IMR-90 (cell line): ENCODE data around the gene FOXS1. TPM values are rescaled to one million over a fixed set of nuclear protein-coding genes. Genes with fewer than 3 reads are reported as not detected.

Source experiments
- ATAC-seq: fragments of 200-7000 bp; cut with Tn5 transposase; 2 replicates; pipeline ENCODE4 v1.9.1; 2020; ENCODE audit warnings: low read depth, mild to moderate bottlenecking, moderate library complexity
- BruUV-seq: library from RNA; stranded (reverse); fragments of 400-500 nt; replicated peaks from 2 replicates; lab custom pipeline; 2021; lab: Mats Ljungman, UMichigan
- CTCF ChIA-PET: fragments of 300-600 bp; formaldehyde crosslinking; extraction: SDS; loops from one replicate; lab custom pipeline; 2021; ENCODE audit warnings: antibody characterized with exemption; lab: Yijun Ruan, JAX
- POLR2A ChIA-PET: fragments of 300-600 bp; sonication (Branson Sonifier 250); formaldehyde crosslinking; loops from one replicate; lab custom pipeline; 2022; ENCODE audit warnings: antibody characterized with exemption; ENCODE audit not compliant: unreplicated experiment; lab: Charles Lee
- DNase-seq: peaks from one replicate; pipeline ENCODE4 v3.0.0; 2013
- H2AFZ ChIP-seq: replicated peaks from 2 replicates; pipeline ENCODE3; 2013; ENCODE audit warnings: low read length, mild to moderate bottlenecking; ENCODE audit not compliant: poor library complexity
- H2AK5ac ChIP-seq: 2 replicates; pipeline ENCODE4 v1.6.1; 2013; ENCODE audit warnings: low read depth, low read length, inconsistent platforms
- H2AK9ac ChIP-seq: replicated peaks from 2 replicates; pipeline ENCODE3; 2013; ENCODE audit warnings: mild to moderate bottlenecking, low read depth, low read length, moderate library complexity; ENCODE audit not compliant: poor library complexity
- H2BK120ac ChIP-seq: 2 replicates; pipeline ENCODE4 v1.6.1; 2013; ENCODE audit warnings: low read depth, low read length, inconsistent platforms
- H2BK15ac ChIP-seq: 3 replicates; pipeline ENCODE4 v1.6.1; 2013; ENCODE audit warnings: low read depth, low read length, inconsistent platforms
- H2BK20ac ChIP-seq: 2 replicates; pipeline ENCODE4 v1.6.1; 2013; ENCODE audit warnings: low read depth, mild to moderate bottlenecking, inconsistent platforms, low read length, moderate library complexity
- H2BK5ac ChIP-seq: 2 replicates; pipeline ENCODE4 v1.6.1; 2013; ENCODE audit warnings: mild to moderate bottlenecking, low read depth, low read length, inconsistent platforms; ENCODE audit not compliant: poor library complexity, severe bottlenecking
- H3K14ac ChIP-seq: replicated peaks from 2 replicates; pipeline ENCODE4 v1.6.1; 2013; ENCODE audit warnings: low read depth, low read length, inconsistent platforms
- H3K18ac ChIP-seq: 2 replicates; pipeline ENCODE4 v1.6.1; 2013; ENCODE audit warnings: low read depth, low read length, control low read depth
- H3K23ac ChIP-seq: 2 replicates; pipeline ENCODE4 v1.6.1; 2013; ENCODE audit warnings: low read depth, low read length, inconsistent platforms
- H3K27ac ChIP-seq: 2 replicates; pipeline ENCODE4 v1.5.1; 2013; ENCODE audit warnings: mild to moderate bottlenecking, control low read depth, low read length; ENCODE audit not compliant: insufficient read depth
- H3K27me3 ChIP-seq: 2 replicates; pipeline ENCODE4 v1.6.1; 2013; ENCODE audit warnings: low read length; ENCODE audit not compliant: control insufficient read depth, insufficient read depth
- H3K36me3 ChIP-seq: 2 replicates; pipeline ENCODE4 v1.6.1; 2013; ENCODE audit warnings: low read length, mixed read lengths; ENCODE audit not compliant: control insufficient read depth, insufficient read depth
- H3K4ac ChIP-seq: 2 replicates; pipeline ENCODE4 v1.6.1; 2013; ENCODE audit warnings: low read depth, low read length, inconsistent platforms
- H3K4me1 ChIP-seq: 2 replicates; pipeline ENCODE4 v1.6.1; 2013; ENCODE audit warnings: low read length, mixed read lengths; ENCODE audit not compliant: control insufficient read depth, insufficient read depth
- H3K4me2 ChIP-seq: 2 replicates; pipeline ENCODE4 v1.6.1; 2013; ENCODE audit warnings: low read depth, mild to moderate bottlenecking, control low read depth, low read length, moderate library complexity
- H3K4me3 ChIP-seq: 2 replicates; pipeline ENCODE4 v1.5.1; 2013; ENCODE audit warnings: low read depth, mild to moderate bottlenecking, control low read depth, low read length, moderate library complexity; ENCODE audit not compliant: insufficient read depth
- H3K56ac ChIP-seq: 2 replicates; pipeline ENCODE4 v1.6.1; 2013; ENCODE audit warnings: low read length, inconsistent platforms; ENCODE audit not compliant: insufficient read depth; ENCODE audit errors: extremely low read depth
- H3K79me1 ChIP-seq, 2 experiments: 2 replicates each; pipeline ENCODE4 v1.6.1; 2013; ENCODE audit warnings: low read length in 2 of 2, inconsistent platforms in 1 of 2, low read depth in 1 of 2
- H3K9ac ChIP-seq: 2 replicates; pipeline ENCODE4 v1.6.1; 2013; ENCODE audit warnings: low read depth, low read length, control low read depth
- H3K9me1 ChIP-seq: 2 replicates; pipeline ENCODE4 v1.6.1; 2013; ENCODE audit warnings: low read length, inconsistent platforms; ENCODE audit not compliant: insufficient read depth
- H3K9me3 ChIP-seq: 2 replicates; pipeline ENCODE4 v1.6.1; 2013; ENCODE audit warnings: low read length; ENCODE audit not compliant: control insufficient read depth, insufficient read depth
- H4K20me1 ChIP-seq: 2 replicates; pipeline ENCODE4 v1.6.1; 2013; ENCODE audit warnings: low read length, inconsistent platforms; ENCODE audit not compliant: insufficient read depth
- H4K5ac ChIP-seq: 2 replicates; pipeline ENCODE4 v1.6.1; 2013; ENCODE audit warnings: mild to moderate bottlenecking, low read depth, low read length, control low read depth
- H4K8ac ChIP-seq, 2 experiments: 2 replicates each; pipeline ENCODE4 v1.6.1; 2013; ENCODE audit warnings: low read depth in 2 of 2, low read length in 2 of 2, control low read depth in 1 of 2, inconsistent platforms in 1 of 2
- H4K91ac ChIP-seq: 2 replicates; pipeline ENCODE4 v1.6.1; 2013; ENCODE audit warnings: low read depth, low read length, inconsistent platforms; ENCODE audit not compliant: insufficient read depth
- BHLHE40 ChIP-seq: fragments of 150-350 bp; IDR thresholded peaks from 2 replicates; pipeline ENCODE4 v1.6.1; 2016; ENCODE audit warnings: mild to moderate bottlenecking, low read depth, low read length
- CEBPB ChIP-seq: IDR thresholded peaks from 2 replicates; pipeline ENCODE4 v1.6.1; 2012; ENCODE audit warnings: low read depth, low read length, improper control_type of control experiment
- FOS ChIP-seq: fragments of 150-350 bp; IDR thresholded peaks from 2 replicates; pipeline ENCODE4 v1.6.1; 2016; ENCODE audit warnings: low read depth, low read length
- MAFK ChIP-seq: IDR thresholded peaks from 2 replicates; pipeline ENCODE4 v1.6.1; 2012; ENCODE audit warnings: low read depth, low read length, improper control_type of control experiment
- MAZ ChIP-seq: IDR thresholded peaks from 2 replicates; pipeline ENCODE4 v1.6.1; 2012; ENCODE audit warnings: low read depth, mild to moderate bottlenecking, low read length, improper control_type of control experiment, moderate library complexity, borderline replicate concordance
- MXI1 ChIP-seq: IDR thresholded peaks from 2 replicates; pipeline ENCODE4 v1.6.1; 2012; ENCODE audit warnings: low read depth, mild to moderate bottlenecking, low read length, moderate library complexity, borderline replicate concordance
- NFE2L2 ChIP-seq: fragments of 150-350 bp; IDR thresholded peaks from 2 replicates; pipeline ENCODE4 v1.6.1; 2016; ENCODE audit warnings: low read depth, mild to moderate bottlenecking, low read length
- POLR2A ChIP-seq: IDR thresholded peaks from 2 replicates; pipeline ENCODE4 v1.6.1; 2012; ENCODE audit warnings: mild to moderate bottlenecking, low read depth, low read length
- RAD21 ChIP-seq: IDR thresholded peaks from 2 replicates; pipeline ENCODE4 v1.6.1; 2012; ENCODE audit warnings: low read length, improper control_type of control experiment
- RCOR1 ChIP-seq: IDR thresholded peaks from 2 replicates; pipeline ENCODE4 v1.6.1; 2012; ENCODE audit warnings: mild to moderate bottlenecking, low read length, improper control_type of control experiment; ENCODE audit not compliant: insufficient replicate concordance
- RFX5 ChIP-seq: IDR thresholded peaks from 2 replicates; pipeline ENCODE4 v1.8.0; 2012; ENCODE audit warnings: low read depth, mild to moderate bottlenecking, low read length, moderate library complexity
- SMC3 ChIP-seq: fragments of 150-350 bp; IDR thresholded peaks from 2 replicates; pipeline ENCODE4 v1.6.1; 2016; ENCODE audit warnings: low read depth, mild to moderate bottlenecking, antibody characterized with exemption, low read length, moderate library complexity
- WGBS, 2 experiments: methylation state at CpG; one replicate each; pipeline versions ENCODE4 v1.1.5 to v1.1.7; 2013; ENCODE audit warnings: missing lambda C conversion rate in 2 of 2; ENCODE audit not compliant: insufficient read length in 1 of 2; ENCODE audit errors: extremely low coverage in 2 of 2; 5-methylcytosine and 5-hydroxymethylcytosine counted together
- dilution Hi-C: fragments of 300-500 bp; cut with HindIII; formaldehyde crosslinking; loops from one replicate; pipeline ENCODE4 v1.14.3; 2018; ENCODE audit warnings: low sequenced_read_pairs; ENCODE audit not compliant: unreplicated experiment
- in situ Hi-C: fragments of 300-500 bp; cut with MboI; formaldehyde crosslinking; loops from 3 replicates; pipeline ENCODE4 v1.14.3; 2019; ENCODE audit warnings: low sequenced_read_pairs, inconsistent platforms, mixed read lengths
- intact Hi-C: fragments of 100-400 bp; cut with micrococcal nuclease; formaldehyde crosslinking; loops from 2 replicates; pipeline ENCODE4 v1.10.0; 2022
- polyA plus RNA-seq, 3 experiments: library from polyadenylated mRNA; depleted of rRNA; stranded (reverse); fragments of >200 nt; gene quantifications; 2 replicates each; pipeline ENCODE4 v1.2.3, GENCODE V29; 2012; ENCODE audit warnings: low replicate concordance in 1 of 3
- total RNA-seq: library from RNA; depleted of rRNA; stranded (reverse); fragments of >200 nt; gene quantifications from 2 replicates; pipeline ENCODE4 v1.2.3, GENCODE V29; 2012
- TF ChIP-seq, protein P1 (sequence below): fragments of 150-350 bp; IDR thresholded peaks from 2 replicates; pipeline ENCODE4 v1.6.1; 2017; ENCODE audit warnings: mild to moderate bottlenecking, antibody characterized with exemption, low read length, low read depth
- TF ChIP-seq, protein P2 (sequence below): fragments of 150-350 bp; IDR thresholded peaks from 2 replicates; pipeline ENCODE4 v1.6.1; 2016; ENCODE audit warnings: low read depth, mild to moderate bottlenecking, low read length, moderate library complexity, borderline replicate concordance
- TF ChIP-seq, protein P3 (sequence below): conservative IDR thresholded peaks from 2 replicates; pipeline ENCODE4 v1.5.1; 2012; ENCODE audit warnings: mild to moderate bottlenecking, low read depth, low read length, improper control_type of control experiment

Gene FOXS1
- total and polyA plus RNA-seq, 2 of the 4 experiments (the other 2 are of a cell fraction), result not detected

DNA sequence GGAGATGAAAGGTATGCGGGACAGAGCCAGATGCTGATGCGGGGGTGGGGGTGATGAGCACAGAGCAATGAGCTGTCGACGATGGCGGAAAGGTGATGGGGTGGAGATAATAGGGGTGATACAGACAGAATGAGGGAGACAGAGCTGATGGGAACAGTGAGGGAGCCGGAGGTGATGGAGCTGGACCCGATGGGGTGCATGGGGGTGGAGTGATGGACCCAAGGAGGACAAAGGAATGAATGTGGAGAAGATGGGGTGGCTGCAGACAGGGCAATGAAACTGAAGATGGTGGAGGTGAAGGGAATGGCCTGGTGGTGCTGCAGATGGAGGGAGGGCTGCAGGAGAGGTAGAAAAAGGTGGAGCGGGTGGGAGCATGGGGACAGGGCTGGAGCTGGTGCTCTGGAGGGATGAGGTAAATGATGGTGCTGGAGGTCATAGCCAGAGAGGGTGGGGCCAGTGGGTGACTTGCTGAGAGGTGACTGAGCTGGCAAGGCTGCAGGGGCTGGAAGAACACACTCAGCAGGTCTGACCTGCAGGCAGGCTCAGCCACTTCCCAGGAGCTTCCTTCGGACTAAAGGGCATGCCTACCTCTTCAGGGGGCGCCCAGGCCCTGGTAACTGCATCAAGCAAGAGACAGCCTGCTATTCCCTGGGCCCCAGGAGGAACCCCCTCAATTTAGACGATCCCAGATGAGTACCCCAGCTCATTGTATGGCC lies 6.0 kb upstream of the FOXS1 start:
- Histone ChIP-seq H4K91ac (no peak overlapping the region), H3K4me1 (no peaks in the 10 kb centered on the region), H3K36me3 (no peaks in the 10 kb centered on the region), H2AK9ac (no peak overlapping the region), H3K79me1 (no peaks in the 10 kb centered on the region), H3K4me2 (no peak overlapping the region), H2BK5ac (no peak overlapping the region), H2BK120ac (no peak overlapping the region), H4K8ac (no peak overlapping the region), H3K4me3 (no peak overlapping the region), H3K23ac (no peak overlapping the region), H4K20me1 (peaks cover 4% of the 10 kb centered on the region; the same call in 1 of the 2 replicates), H2BK20ac (no peak overlapping the region), H4K5ac (no peak overlapping the region), H3K14ac (no peak overlapping the region), H3K27me3 (peaks cover 75% of the 10 kb centered on the region), H3K4ac (no peak overlapping the region), H3K9me3 (no peaks in the 10 kb centered on the region), H2AK5ac (no peak overlapping the region), H3K9ac (no peak overlapping the region), H3K56ac (no peak overlapping the region), H2AFZ (no peak overlapping the region), H3K9me1 (no peaks in the 10 kb centered on the region), H3K18ac (no peak overlapping the region), H2BK15ac (no peak overlapping the region), H3K27ac (no peak overlapping the region)
- ChIA-PET POLR2A (no interaction called here), CTCF (interaction anchor here (0.5 to 1.4 kb wide), 4 partner anchors 9 to 240 kb away, joined by 3 to 4 read pairs (median 4); no protein-coding TSS in a partner anchor)
- intact Hi-C loops, result loop anchor here (5.0 kb wide), 1 partner anchor 801 kb away; no protein-coding TSS in a partner anchor
- no peak for ATAC-seq
- dilution Hi-C loops, result no loop called here
- in situ Hi-C loops, result loop anchor here (10.0 kb wide), 1 partner anchor 103 kb away; the partner anchor contains the start of gene PDRG1
- no peak for DNase-seq
- WGBS, 2 experiments, result 40% methylated on average over 9 of the region's 11 CpGs; no CpG with 5 or more reads in 1 of the 2 experiments
- no TSS peak for BruUV-seq
- TF ChIP-seq BHLHE40, result no peak
- TF ChIP-seq MAFK, result no peak
- no peak for TF ChIP-seq NFE2L2
- TF ChIP-seq, protein P1, sequence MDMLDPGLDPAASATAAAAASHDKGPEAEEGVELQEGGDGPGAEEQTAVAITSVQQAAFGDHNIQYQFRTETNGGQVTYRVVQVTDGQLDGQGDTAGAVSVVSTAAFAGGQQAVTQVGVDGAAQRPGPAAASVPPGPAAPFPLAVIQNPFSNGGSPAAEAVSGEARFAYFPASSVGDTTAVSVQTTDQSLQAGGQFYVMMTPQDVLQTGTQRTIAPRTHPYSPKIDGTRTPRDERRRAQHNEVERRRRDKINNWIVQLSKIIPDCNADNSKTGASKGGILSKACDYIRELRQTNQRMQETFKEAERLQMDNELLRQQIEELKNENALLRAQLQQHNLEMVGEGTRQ, result no peak
- TF ChIP-seq, protein P2, sequence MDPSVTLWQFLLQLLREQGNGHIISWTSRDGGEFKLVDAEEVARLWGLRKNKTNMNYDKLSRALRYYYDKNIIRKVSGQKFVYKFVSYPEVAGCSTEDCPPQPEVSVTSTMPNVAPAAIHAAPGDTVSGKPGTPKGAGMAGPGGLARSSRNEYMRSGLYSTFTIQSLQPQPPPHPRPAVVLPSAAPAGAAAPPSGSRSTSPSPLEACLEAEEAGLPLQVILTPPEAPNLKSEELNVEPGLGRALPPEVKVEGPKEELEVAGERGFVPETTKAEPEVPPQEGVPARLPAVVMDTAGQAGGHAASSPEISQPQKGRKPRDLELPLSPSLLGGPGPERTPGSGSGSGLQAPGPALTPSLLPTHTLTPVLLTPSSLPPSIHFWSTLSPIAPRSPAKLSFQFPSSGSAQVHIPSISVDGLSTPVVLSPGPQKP, result no peak
- TF ChIP-seq SMC3, result no peak
- TF ChIP-seq MXI1, result no peak
- TF ChIP-seq RFX5, result no peak
- TF ChIP-seq POLR2A, result no peak
- TF ChIP-seq, protein P3, sequence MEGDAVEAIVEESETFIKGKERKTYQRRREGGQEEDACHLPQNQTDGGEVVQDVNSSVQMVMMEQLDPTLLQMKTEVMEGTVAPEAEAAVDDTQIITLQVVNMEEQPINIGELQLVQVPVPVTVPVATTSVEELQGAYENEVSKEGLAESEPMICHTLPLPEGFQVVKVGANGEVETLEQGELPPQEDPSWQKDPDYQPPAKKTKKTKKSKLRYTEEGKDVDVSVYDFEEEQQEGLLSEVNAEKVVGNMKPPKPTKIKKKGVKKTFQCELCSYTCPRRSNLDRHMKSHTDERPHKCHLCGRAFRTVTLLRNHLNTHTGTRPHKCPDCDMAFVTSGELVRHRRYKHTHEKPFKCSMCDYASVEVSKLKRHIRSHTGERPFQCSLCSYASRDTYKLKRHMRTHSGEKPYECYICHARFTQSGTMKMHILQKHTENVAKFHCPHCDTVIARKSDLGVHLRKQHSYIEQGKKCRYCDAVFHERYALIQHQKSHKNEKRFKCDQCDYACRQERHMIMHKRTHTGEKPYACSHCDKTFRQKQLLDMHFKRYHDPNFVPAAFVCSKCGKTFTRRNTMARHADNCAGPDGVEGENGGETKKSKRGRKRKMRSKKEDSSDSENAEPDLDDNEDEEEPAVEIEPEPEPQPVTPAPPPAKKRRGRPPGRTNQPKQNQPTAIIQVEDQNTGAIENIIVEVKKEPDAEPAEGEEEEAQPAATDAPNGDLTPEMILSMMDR, result no peak
- no peak for TF ChIP-seq RAD21
- no peak for TF ChIP-seq RCOR1
- no peak for TF ChIP-seq CEBPB
- no peak for TF ChIP-seq FOS
- no peak for TF ChIP-seq MAZ
